PC-9 (cell line): ENCODE measurements around the gene MCM9. TPM values are rescaled to one million over a fixed set of nuclear protein-coding genes. Genes with fewer than 3 reads are reported as not detected.

ENCODE experiments used
- BruUV-seq: library from RNA; stranded (reverse); fragments of 400-500 nt; replicated peaks from 2 replicates; lab custom pipeline; 2021; lab: Mats Ljungman, UMichigan
- CTCF ChIA-PET: fragments of 300-600 bp; sonication (Branson Sonifier 250); formaldehyde crosslinking; loops from one replicate; lab custom pipeline; 2022; ENCODE audit warnings: antibody characterized with exemption; lab: Charles Lee
- POLR2A ChIA-PET: fragments of 300-600 bp; sonication (Branson Sonifier 250); formaldehyde crosslinking; loops from one replicate; lab custom pipeline; 2022; ENCODE audit warnings: antibody characterized with exemption; ENCODE audit not compliant: unreplicated experiment; lab: Charles Lee
- DNase-seq, 2 experiments: peaks; one replicate each; pipeline versions ENCODE4 v3.0.0 to v3.0.0-alpha.2; 2015 to 2022; ENCODE audit warnings: mixed read lengths in 1 of 2
- H2AFZ ChIP-seq: fragments of 200-600 bp; sonication (generic); 2 replicates; pipeline ENCODE4 v1.8.1; 2017; ENCODE audit warnings: antibody characterized with exemption
- H3F3A ChIP-seq: fragments of 200-600 bp; sonication (generic); 2 replicates; pipeline ENCODE4 v1.8.1; 2017; ENCODE audit warnings: antibody characterized with exemption, mild to moderate bottlenecking, low read depth; ENCODE audit not compliant: insufficient read depth
- H3K27ac ChIP-seq: fragments of 200-600 bp; sonication (generic); 2 replicates; pipeline ENCODE4 v1.6.1; 2016; ENCODE audit warnings: mixed run types
- H3K27me3 ChIP-seq: fragments of 200-600 bp; sonication (generic); 2 replicates; pipeline ENCODE4 v1.6.1; 2016; ENCODE audit warnings: low read depth, mixed run types; ENCODE audit not compliant: insufficient read depth
- H3K36me3 ChIP-seq: fragments of 200-600 bp; sonication (generic); 2 replicates; pipeline ENCODE4 v1.6.1; 2016; ENCODE audit warnings: low read depth, mixed run types
- H3K4me1 ChIP-seq: fragments of 200-600 bp; sonication (generic); replicated peaks from 2 replicates; pipeline ENCODE4 v1.6.1; 2016; ENCODE audit warnings: mixed run types; ENCODE audit not compliant: insufficient read depth
- H3K4me2 ChIP-seq: fragments of 200-600 bp; sonication (generic); 2 replicates; pipeline ENCODE4 v1.6.1; 2017; ENCODE audit warnings: mixed run types
- H3K4me3 ChIP-seq: fragments of 200-600 bp; sonication (generic); 2 replicates; pipeline ENCODE4 v1.6.1; 2016; ENCODE audit warnings: mixed run types
- H3K79me2 ChIP-seq: fragments of 200-600 bp; sonication (generic); 2 replicates; pipeline ENCODE4 v1.6.1; 2017; ENCODE audit warnings: low read depth, mixed run types
- H3K9me2 ChIP-seq: fragments of 200-600 bp; sonication (generic); 2 replicates; pipeline ENCODE4 v1.8.1; 2017; ENCODE audit warnings: mild to moderate bottlenecking; ENCODE audit not compliant: insufficient read depth
- H3K9me3 ChIP-seq: fragments of 200-600 bp; sonication (generic); 2 replicates; pipeline ENCODE4 v1.8.1; 2016; ENCODE audit warnings: low read depth; ENCODE audit not compliant: insufficient read depth
- H4K20me1 ChIP-seq: fragments of 200-600 bp; sonication (generic); 2 replicates; pipeline ENCODE4 v1.8.1; 2017; ENCODE audit not compliant: insufficient read depth
- CTCF ChIP-seq: fragments of 200-600 bp; sonication (generic); conservative IDR thresholded peaks from 2 replicates; pipeline ENCODE4 v1.6.1; 2017; ENCODE audit warnings: mixed run types, antibody characterized with exemption, mild to moderate bottlenecking, moderate library complexity
- EZH2 ChIP-seq: fragments of 200-600 bp; sonication (generic); IDR thresholded peaks from 2 replicates; pipeline ENCODE4 v1.8.0; 2017; ENCODE audit warnings: antibody characterized with exemption, low read depth
- intact Hi-C: fragments of 100-400 bp; cut with micrococcal nuclease; formaldehyde crosslinking; loops from one replicate; pipeline ENCODE4 v1.10.0; 2022; ENCODE audit not compliant: unreplicated experiment
- total RNA-seq: library from RNA; stranded (reverse); gene quantifications from 2 replicates; pipeline ENCODE4 v1.2.3, GENCODE V29; 2021

Gene MCM9
- total RNA-seq, 1 experiment from 2014 or later = 18.1 TPM

- ChIA-PET CTCF (no interaction called here), POLR2A (interaction anchor here (0.7 kb wide), 1 partner anchor 371 kb away, joined by 3 read pairs; no protein-coding TSS in a partner anchor)
- H3K9me3 ChIP-seq = no peaks in the 10 kb centered on the region
- peaks cover 18% of the 10 kb centered on the region for H3F3A ChIP-seq
- H4K20me1 ChIP-seq = no peaks in the 10 kb centered on the region
- H3K4me2 ChIP-seq = no peak overlapping the region
- H3K79me2 ChIP-seq = peaks cover 91% of the 10 kb centered on the region
- H3K4me3 ChIP-seq = no peak overlapping the region
- TF ChIP-seq EZH2 (no peak), CTCF (no peak)
- no peaks in the 10 kb centered on the region for H3K9me2 ChIP-seq
- peaks cover 46% of the 10 kb centered on the region for H3K36me3 ChIP-seq
- BruUV-seq = no TSS peak
- no peak overlapping the region for H2AFZ ChIP-seq
- no peak for DNase-seq
- intact Hi-C loops = loop anchor here (10.0 kb wide), 1 partner anchor 333 kb away; no protein-coding TSS in a partner anchor
- peaks cover 34% of the 10 kb centered on the region for H3K4me1 ChIP-seq
- no peaks in the 10 kb centered on the region for H3K27me3 ChIP-seq
- peak overlapping the region; percentile 95 for H3K27ac ChIP-seq
Observed at GRCh38 chr6:118897386-118897785, 37.6 kb downstream of the MCM9 start.

GRCh38 chr6:118896339-118897136, 38.4 kb downstream of the MCM9 start:
- Histone ChIP-seq H3K4me2 (peak overlapping the region; percentile 79), H3K9me3 (no peaks in the 10 kb centered on the region), H3F3A (peaks cover 18% of the 10 kb centered on the region), H4K20me1 (no peaks in the 10 kb centered on the region), H3K4me1 (peaks cover 37% of the 10 kb centered on the region), H2AFZ (peak overlapping the region; percentile 77), H3K36me3 (peaks cover 38% of the 10 kb centered on the region), H3K9me2 (no peaks in the 10 kb centered on the region), H3K4me3 (peak overlapping the region; percentile 92), H3K79me2 (peaks cover 92% of the 10 kb centered on the region), H3K27me3 (no peaks in the 10 kb centered on the region), H3K27ac (peak overlapping the region; percentile 95)
- peak; percentile 16 to 76 for DNase-seq
- ChIA-PET CTCF (interaction anchor here (1.0 to 1.2 kb wide), 3 partner anchors 10 to 214 kb away, joined by 3 to 5 read pairs (median 3); no protein-coding TSS in a partner anchor), POLR2A (interaction anchor here (0.6 to 0.7 kb wide), 2 partner anchors 372 to 571 kb away, joined by 3 to 6 read pairs; no protein-coding TSS in a partner anchor)
- intact Hi-C loops = loop anchor here (10.0 kb wide), 1 partner anchor 332 kb away; no protein-coding TSS in a partner anchor
- TF ChIP-seq EZH2 (no peak), CTCF (peak; percentile 76)
- no TSS peak for BruUV-seq

GRCh38 chr6:118895859-118896258, 39.1 kb downstream of the MCM9 start:
- CTCF ChIA-PET = interaction anchor here (0.6 to 1.2 kb wide), 4 partner anchors 11 to 214 kb away, joined by 3 to 5 read pairs (median 4); no protein-coding TSS in a partner anchor

More at GRCh38 chr6:118895859-118896258, 39.1 kb downstream of the MCM9 start:
- Histone ChIP-seq H3K79me2 (peaks cover 92% of the 10 kb centered on the region), H3F3A (peaks cover 18% of the 10 kb centered on the region), H2AFZ (peak overlapping the region; percentile 77; the same call in 1 of the 2 replicates), H3K27me3 (no peaks in the 10 kb centered on the region), H3K9me2 (no peaks in the 10 kb centered on the region), H3K9me3 (no peaks in the 10 kb centered on the region), H3K4me2 (peak overlapping the region; percentile 79), H4K20me1 (no peaks in the 10 kb centered on the region), H3K4me3 (peak overlapping the region; percentile 92), H3K4me1 (peaks cover 37% of the 10 kb centered on the region), H3K36me3 (peaks cover 32% of the 10 kb centered on the region), H3K27ac (peak overlapping the region; percentile 95)
- DNase-seq = no peak
- no TSS peak for BruUV-seq
- intact Hi-C loops = loop anchor here (1.0 to 10.0 kb wide), 3 partner anchors 92 to 331 kb away; no protein-coding TSS in a partner anchor
- TF ChIP-seq CTCF (no peak), EZH2 (no peak)
- POLR2A ChIA-PET = no interaction called here
